Hepatocyte (in vitro differentiated cells): Measurements from ENCODE around the gene PRXL2B.

Source experiments
- EZH2 ChIP-seq: fragments of 200-600 bp; sonication (generic); IDR thresholded peaks from 2 replicates; pipeline ENCODE4 v1.6.1; 2016; ENCODE audit warnings: antibody characterized with exemption, mild to moderate bottlenecking, borderline replicate concordance
- EZH2phosphoT487 ChIP-seq: fragments of 200-600 bp; sonication (generic); IDR thresholded peaks from one replicate; pipeline ENCODE4 v1.6.1; 2018; ENCODE audit warnings: antibody characterized with exemption, mild to moderate bottlenecking, low read depth, moderate library complexity; ENCODE audit not compliant: unreplicated experiment, severe bottlenecking
- TF ChIP-seq, protein P1 (sequence below): fragments of 200-600 bp; sonication (generic); IDR thresholded peaks from 2 replicates; pipeline ENCODE4 v1.5.1; 2016; ENCODE audit warnings: antibody characterized with exemption, mild to moderate bottlenecking; ENCODE audit not compliant: poor library complexity

DNA sequence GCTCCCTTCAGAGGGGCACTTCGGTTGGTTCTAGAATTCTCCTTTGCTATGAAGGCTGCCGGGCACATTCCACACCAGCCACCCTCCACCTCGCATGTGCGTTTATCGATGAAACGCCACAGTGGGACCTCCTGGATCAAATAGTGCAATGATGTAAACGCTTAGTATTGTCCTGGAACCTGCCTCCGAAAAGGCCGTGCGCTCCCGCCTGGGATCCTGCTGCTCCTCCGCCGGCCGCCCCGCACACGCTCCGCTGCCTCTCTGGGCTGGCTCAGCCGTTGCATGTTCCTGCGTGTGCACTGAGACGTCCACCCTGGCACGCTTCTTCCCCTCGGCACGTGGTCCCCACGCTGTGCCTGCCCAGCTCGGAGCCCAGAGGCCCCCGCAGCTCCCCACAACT, 34.4 kb upstream of the PRXL2B start:
- TF ChIP-seq, protein P1, sequence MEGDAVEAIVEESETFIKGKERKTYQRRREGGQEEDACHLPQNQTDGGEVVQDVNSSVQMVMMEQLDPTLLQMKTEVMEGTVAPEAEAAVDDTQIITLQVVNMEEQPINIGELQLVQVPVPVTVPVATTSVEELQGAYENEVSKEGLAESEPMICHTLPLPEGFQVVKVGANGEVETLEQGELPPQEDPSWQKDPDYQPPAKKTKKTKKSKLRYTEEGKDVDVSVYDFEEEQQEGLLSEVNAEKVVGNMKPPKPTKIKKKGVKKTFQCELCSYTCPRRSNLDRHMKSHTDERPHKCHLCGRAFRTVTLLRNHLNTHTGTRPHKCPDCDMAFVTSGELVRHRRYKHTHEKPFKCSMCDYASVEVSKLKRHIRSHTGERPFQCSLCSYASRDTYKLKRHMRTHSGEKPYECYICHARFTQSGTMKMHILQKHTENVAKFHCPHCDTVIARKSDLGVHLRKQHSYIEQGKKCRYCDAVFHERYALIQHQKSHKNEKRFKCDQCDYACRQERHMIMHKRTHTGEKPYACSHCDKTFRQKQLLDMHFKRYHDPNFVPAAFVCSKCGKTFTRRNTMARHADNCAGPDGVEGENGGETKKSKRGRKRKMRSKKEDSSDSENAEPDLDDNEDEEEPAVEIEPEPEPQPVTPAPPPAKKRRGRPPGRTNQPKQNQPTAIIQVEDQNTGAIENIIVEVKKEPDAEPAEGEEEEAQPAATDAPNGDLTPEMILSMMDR: no peak
- no peak for TF ChIP-seq EZH2
- TF ChIP-seq EZH2phosphoT487: no peak
